NCI-H2196 treated with DMSO at 0.1 percent for 48 hours (cell line): ENCODE measurements around the gene THBS1.
A peak's percentile ranks its signal among the peaks of the same experiment; 100 is the strongest.

Experiments used
- DNase-seq: peaks from one replicate; lab custom pipeline; 2025; ENCODE audit not compliant: unreplicated experiment; lab: John Stamatoyannopoulos, UW

THBS1 gene

GRCh38 chr15:39573844-39574243, 7.0 kb upstream of the THBS1 start:
- no peak for DNase-seq

GRCh38 chr15:39574427-39574826, 6.5 kb upstream of the THBS1 start:
- DNase-seq: no peak

GRCh38 chr15:39575180-39575579, 5.7 kb upstream of the THBS1 start:
- DNase-seq: no peak

DNA sequence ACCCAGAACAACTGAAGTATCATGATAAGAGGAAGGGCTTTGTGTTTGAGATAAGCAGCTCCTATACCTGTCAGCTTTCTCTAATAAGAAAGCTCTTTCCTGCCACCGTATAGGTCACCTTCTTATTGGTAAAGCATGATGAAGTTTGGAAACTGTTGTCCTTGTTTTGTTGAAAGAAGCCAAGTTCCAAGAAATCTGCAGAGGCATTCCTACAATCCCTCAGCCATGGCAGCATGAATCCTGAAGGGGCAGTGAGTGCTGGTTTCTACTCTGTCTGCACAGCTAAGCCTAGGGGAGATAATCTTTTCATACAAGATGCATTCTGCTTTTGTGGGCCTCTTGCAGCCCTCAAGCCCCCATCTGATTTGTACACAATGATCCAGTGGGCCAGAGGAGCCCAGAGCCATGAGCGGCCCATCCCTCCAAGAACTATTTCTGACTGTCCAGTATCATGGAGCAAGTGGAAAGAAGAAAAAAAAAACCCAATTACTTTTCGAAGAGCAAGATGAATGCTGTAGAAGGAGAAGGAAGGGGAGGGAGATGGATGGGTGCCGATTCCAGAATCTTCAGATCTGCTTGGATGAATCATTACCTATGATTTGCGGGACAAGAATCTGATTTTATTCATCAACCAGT, 1.9 kb upstream of the THBS1 start:
- no peak for DNase-seq

- DNase-seq: no peak
These were observed 1.3 kb upstream of the THBS1 start for GRCh38 chr15:39579487-39580116.

DNA sequence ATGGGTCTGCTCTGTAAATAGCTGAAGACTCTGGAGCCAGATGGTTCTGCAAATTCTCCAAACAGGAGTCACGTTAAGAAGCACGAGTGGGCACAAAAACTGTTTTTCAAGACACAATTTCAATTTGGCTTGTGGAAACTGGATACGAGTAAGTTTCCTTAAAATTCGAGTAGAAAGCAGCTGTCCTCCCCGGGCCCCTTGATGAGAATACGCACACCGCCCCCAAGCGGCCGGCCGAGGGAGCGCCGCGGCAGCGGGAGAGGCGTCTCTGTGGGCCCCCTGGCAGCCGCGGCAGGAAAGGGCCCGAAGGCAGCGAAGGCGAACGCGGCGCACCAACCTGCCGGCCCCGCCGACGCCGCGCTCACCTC, 778 bp upstream of the THBS1 start:
- DNase-seq: peak; percentile 37

GRCh38 chr15:39581242-39581792, 438 bp downstream of the THBS1 start:
- DNase-seq: no peak

- no peak for DNase-seq
These were observed 960 bp downstream of the THBS1 start for GRCh38 chr15:39581793-39582285.

DNA sequence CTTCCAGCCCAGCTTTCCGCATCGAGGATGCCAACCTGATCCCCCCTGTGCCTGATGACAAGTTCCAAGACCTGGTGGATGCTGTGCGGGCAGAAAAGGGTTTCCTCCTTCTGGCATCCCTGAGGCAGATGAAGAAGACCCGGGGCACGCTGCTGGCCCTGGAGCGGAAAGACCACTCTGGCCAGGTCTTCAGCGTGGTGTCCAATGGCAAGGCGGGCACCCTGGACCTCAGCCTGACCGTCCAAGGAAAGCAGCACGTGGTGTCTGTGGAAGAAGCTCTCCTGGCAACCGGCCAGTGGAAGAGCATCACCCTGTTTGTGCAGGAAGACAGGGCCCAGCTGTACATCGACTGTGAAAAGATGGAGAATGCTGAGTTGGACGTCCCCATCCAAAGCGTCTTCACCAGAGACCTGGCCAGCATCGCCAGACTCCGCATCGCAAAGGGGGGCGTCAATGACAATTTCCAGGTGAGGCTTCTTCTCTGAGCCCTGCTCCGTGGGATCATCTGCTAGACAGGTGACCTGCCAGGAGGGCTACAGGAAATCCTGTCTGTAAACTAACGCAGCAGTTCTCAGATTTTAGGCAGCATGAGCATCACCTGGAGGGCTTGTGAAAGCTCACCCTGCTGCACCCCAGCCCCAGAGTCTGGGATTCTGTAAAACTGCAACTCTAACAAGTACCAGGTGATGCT, 1.6 kb downstream of the THBS1 start:
- DNase-seq: no peak

DNA sequence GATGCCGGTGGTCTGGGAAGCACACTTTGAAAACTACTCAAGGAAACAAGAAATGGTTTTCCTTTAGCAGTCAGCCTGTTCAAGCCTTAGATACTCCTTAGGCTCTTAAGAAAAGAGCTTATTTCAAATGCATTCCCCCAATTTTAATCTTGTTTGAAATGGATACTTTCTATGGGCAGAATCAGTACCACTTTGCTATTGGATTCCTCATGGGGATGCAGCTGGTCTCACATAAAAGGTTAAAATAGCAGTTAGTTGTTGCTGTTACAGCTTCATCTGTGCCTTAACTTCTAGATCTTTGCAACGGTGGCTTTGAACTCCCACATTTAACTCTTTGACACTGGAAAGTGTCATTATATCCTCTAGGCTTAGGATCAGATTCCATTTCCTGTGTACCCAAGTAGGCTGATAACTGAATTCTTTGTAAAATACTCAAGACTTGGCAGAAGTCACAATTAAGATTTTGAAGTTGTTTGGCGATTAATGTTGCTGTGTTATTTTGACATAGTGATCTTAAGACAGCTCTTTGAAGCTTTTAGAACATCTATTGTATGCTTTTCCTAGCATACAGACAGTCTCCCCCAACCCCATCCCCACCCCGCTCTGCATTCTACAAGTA, 2.2 kb downstream of the THBS1 start:
- no peak for DNase-seq

DNA sequence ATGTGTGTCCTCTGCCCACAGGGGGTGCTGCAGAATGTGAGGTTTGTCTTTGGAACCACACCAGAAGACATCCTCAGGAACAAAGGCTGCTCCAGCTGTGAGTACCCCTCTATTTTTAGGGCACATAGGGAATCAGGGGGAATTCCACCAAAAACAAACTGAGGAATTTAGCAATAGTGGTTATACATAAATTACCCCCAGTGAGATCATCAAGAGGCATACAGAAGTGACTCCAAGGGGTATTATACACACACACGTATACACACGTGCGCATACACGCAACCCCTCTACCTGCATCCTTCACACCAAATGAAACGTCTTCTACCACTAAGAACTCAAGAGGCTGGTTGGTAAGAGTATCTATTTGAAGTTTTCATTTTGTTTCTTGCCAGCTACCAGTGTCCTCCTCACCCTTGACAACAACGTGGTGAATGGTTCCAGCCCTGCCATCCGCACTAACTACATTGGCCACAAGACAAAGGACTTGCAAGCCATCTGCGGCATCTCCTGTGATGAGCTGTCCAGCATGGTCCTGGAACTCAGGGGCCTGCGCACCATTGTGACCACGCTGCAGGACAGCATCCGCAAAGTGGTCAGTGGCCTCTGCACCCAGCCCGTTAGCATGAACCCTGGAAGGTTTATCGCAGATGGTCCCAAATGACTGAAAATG, 2.9 kb downstream of the THBS1 start:
- no peak for DNase-seq

DNA sequence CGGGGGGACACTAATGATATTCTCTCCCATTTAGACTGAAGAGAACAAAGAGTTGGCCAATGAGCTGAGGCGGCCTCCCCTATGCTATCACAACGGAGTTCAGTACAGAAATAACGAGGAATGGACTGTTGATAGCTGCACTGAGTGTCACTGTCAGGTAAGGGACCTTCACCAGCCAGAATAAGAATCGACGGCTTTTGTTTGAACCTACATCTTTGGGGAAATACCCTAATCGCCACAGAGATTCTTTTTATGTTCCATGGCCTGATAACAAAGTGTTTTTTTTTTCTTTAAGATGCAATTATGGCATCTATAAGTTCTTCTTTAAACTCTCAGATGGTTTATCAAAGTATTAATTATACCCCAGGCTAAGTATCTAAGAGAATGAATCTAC, 3.4 kb downstream of the THBS1 start:
- DNase-seq: no peak

DNA sequence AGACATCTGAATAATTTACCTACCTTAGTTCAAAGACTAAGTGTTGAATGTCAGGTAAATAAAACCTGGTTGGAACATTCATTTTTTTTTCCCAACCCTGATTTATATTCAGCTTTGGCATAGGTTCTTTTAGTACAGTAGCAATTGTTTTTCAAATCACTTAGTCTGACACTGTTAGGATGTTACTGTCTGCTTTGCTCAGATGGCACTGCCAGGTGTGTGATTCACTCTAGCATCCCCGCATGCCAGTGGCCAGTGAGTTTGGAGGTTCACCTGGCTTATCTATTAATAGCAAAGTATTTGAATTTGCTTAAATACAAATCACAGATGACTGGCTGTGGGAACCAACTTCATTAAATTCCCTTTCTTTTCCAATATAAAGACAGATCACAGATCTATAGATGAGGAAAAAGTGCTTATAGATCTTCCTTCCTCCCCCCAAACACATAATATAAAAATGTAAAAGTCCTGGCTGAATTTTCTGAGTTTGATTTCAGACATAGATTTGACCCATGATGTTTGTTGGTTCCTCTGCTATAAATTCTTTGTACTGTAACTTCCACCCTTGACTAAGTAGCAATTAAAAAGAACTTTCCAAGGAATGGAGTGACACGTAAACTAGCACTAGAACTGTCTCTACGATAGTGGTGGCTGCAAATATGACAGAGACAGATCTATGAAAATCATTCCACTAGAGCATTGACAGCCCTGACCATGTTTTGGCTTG, 3.9 kb downstream of the THBS1 start:
- DNase-seq: no peak

- no peak for DNase-seq
These were observed 4.5 kb downstream of the THBS1 start for GRCh38 chr15:39585389-39585841.

- no peak for DNase-seq
These were observed 5.0 kb downstream of the THBS1 start for GRCh38 chr15:39585871-39586301.

DNA sequence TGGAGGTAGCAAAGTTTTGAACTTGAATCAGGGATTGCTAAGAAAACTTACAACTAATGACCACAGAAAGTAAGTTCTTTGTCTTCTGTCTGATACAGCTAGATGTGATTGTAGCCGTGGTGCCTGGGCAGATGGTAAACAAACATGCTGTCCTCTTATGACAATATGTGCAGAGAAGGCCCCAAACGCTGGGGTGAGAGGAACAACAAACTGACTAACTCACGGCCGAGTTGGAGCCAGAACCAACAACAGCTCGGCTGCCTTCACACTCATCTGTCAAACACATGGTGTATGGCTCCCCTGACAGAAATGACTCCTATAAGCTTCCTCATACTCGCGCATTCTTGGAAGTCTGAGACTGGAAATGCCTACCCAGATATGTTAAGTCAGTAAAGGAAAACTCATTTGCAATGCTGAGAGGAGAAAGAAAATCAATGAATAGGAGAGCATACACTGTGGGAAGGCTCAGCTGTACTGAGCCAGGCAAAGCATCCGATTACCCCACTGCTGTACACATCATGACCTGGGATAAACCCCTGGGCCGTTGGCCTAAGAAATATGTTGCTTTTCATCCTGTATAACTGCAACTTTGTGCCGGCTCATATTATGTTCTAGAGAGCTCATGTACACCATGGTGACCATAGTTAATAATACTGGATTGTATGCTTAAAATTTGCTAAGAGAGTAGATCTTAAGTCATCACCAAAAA, 5.7 kb downstream of the THBS1 start:
- no peak for DNase-seq

DNA sequence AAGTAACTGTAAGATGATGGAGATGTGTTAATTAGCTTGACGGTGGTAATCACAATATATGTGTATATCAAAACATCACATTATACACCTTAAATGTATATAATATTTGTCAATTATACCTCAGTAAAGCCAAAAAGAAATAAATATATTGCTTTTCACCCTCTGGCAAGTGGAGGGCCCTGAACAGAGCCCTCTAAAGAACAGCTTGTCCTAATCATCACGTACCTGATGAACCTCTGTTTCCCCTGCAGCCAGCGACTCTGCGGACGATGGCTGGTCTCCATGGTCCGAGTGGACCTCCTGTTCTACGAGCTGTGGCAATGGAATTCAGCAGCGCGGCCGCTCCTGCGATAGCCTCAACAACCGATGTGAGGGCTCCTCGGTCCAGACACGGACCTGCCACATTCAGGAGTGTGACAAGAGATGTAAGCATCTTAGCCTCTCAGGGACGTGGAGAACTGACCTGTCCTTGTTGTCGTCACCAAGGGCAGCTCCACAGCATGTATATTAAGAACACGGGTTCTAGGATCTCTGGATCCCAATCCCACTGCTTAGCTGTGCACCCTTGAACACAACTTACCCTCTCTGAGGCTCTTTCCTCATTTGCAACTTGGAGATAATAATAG, 6.3 kb downstream of the THBS1 start:
- DNase-seq: no peak

DNA sequence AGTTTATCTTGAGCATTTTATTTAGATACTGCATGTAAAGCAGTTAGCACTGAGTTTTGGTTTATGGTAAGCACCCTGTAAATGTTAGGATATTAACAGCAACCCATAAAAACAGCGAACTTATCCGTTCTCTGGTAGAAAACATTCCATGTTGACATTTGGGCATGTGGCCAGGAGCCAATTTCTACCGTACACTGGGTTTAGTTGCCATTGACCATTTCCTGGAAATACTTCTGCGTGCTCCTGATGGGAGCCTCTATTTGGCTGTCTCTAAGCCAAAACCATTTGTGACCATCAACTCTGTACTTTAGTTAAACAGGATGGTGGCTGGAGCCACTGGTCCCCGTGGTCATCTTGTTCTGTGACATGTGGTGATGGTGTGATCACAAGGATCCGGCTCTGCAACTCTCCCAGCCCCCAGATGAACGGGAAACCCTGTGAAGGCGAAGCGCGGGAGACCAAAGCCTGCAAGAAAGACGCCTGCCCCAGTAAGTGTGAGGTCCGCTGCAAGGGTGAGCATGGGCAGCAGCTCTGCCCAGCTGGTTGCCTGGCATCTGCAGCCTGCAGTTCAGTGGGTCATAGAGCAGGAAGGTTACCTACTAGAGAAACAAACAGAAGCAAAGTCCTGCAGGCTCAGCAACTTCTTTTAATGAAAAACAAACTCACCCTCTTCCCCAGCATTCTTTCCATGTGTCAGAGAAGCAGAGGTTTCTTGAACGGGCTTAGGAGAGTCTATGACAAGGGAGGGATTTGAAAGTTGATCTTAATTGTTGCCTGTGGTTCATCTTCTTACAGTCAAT, 7.1 kb downstream of the THBS1 start:
- DNase-seq: no peak
